IPS-18c (cell line): ENCODE data around the gene ARHGEF16.

Source experiments
- H3K4me3 ChIP-seq: 2 replicates; pipeline ENCODE4 v1.7.0; 2013; ENCODE audit warnings: low read depth, mild to moderate bottlenecking, low read length, moderate library complexity; ENCODE audit not compliant: insufficient read depth
- H3K9me3 ChIP-seq: one replicate; pipeline ENCODE4 v1.6.1; 2013; ENCODE audit warnings: mild to moderate bottlenecking, low read length, moderate library complexity; ENCODE audit not compliant: control insufficient read depth, insufficient read depth

ARHGEF16 gene

DNA sequence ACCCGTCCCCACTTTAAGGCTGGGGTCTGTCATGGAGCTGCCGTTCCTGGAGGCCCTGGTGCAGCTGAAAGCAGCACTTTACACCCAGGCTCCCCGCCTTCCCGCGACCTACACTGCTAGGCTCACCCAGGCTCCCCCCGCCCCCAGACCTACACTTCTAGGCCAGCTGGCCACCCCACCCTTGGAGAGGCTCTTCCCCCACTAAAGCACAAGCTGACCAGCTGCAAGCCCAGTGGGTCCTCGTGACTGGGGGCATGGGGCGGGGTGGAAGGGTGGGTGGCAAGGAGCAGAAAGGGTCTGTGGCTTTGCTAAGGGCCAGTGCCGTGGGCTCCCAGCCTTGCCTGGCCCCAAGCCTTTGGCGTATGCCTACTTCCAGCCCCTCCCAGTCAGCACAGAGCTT lies 9.7 kb upstream of the ARHGEF16 start:
- no peaks in the 10 kb centered on the region for H3K9me3 ChIP-seq
- H3K4me3 ChIP-seq = no peak overlapping the region

DNA sequence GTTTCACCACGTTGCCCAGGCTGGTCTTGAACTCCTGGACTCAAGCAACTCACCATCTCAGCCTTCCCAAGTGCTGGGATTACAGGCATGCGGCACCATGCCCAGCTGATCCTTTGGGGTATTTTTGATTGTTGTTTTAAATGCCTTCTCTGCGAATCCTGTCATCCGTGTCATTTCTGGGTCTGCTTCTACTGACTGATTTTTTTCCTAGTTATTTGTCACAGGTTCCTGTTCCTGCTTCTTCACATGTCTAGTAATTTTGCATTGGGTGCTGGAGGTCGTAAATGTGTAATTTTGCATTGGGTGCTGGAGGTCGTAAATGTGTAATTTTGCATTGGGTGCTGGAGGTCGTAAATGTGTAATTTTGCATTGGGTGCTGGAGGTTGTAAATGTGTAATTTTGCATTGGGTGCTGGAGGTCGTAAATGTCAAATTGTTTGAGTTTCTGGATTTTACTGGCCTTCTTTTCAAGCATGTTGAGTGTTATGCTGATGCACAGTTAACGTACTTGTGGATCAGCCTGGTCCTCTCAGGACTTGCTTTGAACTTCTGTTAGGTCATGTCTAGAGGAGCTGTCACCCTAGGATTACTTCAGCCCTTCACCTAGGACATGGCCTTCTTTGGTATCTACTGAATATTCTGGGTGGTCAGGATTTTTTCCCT lies 4.1 kb upstream of the ARHGEF16 start:
- no peaks in the 10 kb centered on the region for H3K9me3 ChIP-seq
- no peak overlapping the region for H3K4me3 ChIP-seq

DNA sequence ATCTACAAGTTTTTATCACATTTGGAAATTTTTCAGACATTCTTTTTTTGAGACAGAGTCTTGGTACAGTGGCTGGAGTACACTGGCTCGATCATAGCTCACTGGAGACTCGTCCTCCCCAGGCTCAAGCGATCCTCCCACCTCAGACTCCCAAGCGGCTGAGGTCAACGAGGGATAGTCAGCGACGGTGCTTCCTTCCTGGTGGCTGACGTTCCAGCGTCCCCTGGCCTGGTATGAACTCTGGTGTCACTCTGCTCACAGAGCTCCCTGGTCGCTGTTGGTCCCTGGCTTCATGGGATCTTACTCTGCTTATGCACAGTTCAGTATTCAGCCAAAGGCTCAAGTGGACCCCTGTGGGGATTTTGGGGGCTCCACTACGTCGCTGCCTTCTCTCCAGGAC lies 3.5 kb upstream of the ARHGEF16 start:
- no peaks in the 10 kb centered on the region for H3K9me3 ChIP-seq
- H3K4me3 ChIP-seq = no peak overlapping the region

DNA sequence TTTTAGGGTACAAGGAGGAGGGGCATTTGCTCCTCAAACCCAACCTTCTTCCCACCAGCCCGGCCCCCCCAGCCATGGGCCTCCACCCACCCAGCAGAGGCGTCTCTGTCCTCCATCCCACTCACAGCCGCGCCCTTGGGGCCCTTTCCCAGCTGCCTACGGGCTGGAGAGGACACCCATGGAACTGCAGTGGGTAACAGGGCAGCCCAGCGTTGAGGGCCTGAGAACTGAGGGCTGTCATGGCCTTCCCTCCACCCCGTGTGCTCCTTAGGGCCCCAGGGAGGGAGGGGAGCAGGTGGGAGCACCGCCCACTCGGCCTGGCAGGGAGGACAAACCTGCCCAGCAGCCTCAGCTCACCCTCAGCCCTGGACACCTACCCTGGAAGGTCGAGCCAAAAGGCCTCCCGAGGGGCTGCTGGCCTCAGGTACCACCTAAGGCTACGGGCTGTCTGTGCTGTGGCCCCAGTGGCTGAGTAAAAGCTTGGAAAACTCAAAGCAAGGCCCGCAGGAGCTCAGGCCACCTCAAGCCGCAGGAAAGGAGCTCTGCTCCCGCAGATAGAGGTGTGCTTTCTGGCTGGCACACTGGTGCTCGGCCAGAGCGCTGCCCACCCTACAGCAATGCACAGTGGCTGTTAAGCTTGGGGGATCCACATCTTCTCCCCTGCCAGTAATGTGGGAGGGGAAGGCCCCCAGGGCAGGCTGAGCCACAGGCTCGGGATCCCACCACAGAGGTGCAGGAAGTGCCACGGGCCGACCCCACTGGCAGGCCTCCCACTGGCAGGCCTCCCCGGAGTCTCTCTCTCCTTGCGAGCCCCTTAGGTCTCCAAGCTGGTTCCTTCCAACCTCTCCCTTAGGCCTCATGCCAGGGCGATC lies 2.2 kb upstream of the ARHGEF16 start:
- no peak overlapping the region for H3K4me3 ChIP-seq

DNA sequence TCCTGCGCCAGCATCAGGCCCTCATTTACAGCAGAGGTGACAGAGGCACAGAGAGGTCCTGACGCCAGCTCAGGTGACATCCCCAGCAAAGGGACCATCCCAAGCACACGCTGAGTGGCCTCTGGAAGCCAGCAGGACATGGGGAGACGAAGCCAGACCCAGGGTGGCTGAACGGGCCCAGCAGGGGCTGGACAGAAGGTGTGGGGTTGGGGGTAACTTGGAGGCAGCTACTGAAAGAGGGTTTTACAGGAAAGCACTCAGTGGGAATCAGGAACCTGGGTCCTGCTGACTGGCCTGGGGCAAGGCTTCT lies 1.6 kb upstream of the ARHGEF16 start:
- H3K9me3 ChIP-seq = no peaks in the 10 kb centered on the region
- H3K4me3 ChIP-seq = no peak overlapping the region

More for the DNA sequence above, 2.2 kb upstream of the ARHGEF16 start:
- H3K9me3 ChIP-seq = no peaks in the 10 kb centered on the region

DNA sequence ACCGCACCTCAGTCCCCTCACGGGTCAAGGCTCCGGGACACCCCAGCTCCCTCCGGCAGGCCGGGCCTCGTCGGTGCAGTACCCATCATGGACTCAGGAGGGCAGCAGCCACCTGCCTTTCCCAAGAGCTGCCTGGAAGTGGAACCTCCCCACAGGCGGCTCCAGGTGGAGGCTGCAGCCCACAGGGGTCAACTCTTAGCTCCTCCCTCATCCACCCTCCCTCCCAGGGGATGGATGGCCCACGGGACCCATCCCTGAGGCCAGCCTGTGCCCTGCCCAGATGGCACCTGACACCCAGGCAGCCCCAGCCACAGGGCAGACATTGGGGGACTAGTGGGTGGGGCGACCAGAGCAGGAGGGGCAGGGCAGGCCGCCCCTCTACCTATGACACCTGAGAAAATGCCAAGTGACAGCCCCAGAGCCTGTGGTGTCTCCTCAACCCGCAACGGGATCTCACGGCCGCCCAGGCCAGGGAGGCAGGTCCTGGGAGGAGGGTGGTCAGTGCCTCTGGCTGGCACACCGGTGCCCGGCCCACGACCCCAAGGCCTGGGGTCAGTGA lies 1.2 kb upstream of the ARHGEF16 start:
- no peak overlapping the region for H3K4me3 ChIP-seq
- no peaks in the 10 kb centered on the region for H3K9me3 ChIP-seq

DNA sequence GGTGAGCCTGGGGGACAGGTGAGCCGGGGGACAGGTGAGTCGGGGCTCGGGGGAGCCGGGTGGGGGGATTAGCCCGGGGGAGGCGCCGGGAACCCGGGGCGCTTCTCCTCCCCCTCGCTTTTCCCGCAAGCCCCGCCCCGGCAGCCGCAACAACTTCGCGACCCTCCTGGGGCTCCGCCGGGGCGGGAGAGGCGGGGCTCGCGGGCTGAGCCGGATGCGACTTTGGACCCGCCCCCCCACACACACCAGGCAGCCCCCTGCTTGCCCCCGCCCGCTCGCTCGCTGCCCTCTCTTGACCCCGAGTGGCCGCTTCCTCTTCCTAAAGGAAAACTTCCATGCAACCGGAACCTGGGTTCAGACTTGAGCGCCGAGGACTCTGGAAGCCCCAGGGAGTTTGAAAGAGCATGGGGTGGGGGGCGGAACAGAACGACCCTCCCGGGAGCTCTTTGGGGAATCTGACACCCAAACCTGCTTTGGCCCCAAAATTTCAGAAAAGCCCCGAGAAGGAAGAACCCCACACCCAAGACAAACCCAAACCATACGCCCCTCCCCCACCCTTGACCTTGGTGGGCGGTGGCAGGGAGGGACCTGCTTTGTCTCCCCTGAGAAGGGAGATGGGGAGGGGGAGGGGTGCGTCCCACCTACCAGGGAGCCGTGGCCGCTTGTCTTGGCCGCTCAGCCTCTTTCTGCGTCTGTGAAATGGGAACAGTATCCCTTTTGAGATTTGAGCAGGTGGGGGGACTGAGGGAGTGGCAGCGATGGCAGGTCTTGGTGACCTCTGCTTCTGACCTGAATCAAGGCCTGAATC lies 550 bp downstream of the ARHGEF16 start:
- no peaks in the 10 kb centered on the region for H3K9me3 ChIP-seq
- H3K4me3 ChIP-seq = peak overlapping the region; percentile 62

DNA sequence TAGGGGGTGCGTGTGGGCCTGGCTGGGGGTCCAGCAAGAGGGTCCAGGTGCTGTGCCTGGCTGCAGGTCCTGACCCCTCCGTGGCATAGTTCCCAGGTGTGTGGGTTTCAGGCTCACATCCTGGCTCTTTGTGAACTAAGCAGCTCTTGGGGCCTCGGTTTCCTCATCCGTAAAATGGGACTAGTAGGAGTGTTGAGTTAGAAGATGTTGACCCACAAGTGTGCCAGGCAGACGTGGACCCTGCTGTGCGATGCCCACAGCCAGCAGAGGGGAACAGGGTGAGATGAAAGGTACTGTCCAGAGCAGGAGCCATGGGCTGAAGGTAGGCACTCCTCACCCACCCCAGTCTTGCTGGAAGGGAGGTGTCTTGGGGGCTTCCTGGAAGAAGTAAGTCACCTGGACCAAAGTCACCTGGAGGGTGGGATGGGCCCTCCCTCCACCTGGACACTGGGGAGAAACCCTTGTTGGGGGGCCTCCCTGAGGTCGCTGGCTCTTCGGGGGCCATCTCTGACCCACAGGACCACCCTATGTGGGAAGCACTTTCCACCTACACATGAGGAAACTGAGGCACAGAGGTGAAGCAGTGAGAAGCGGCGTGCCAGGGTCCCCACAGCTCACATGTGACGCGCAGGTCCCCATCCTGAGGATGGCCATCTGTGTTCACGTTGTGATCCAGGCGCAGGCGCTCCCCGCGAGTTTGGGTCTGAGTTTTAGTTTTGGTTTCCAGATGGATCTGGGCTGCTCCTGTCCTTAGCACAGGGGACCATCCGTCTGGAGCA lies 1.4 kb downstream of the ARHGEF16 start:
- no peaks in the 10 kb centered on the region for H3K9me3 ChIP-seq
- H3K4me3 ChIP-seq = peak overlapping the region; percentile 62

DNA sequence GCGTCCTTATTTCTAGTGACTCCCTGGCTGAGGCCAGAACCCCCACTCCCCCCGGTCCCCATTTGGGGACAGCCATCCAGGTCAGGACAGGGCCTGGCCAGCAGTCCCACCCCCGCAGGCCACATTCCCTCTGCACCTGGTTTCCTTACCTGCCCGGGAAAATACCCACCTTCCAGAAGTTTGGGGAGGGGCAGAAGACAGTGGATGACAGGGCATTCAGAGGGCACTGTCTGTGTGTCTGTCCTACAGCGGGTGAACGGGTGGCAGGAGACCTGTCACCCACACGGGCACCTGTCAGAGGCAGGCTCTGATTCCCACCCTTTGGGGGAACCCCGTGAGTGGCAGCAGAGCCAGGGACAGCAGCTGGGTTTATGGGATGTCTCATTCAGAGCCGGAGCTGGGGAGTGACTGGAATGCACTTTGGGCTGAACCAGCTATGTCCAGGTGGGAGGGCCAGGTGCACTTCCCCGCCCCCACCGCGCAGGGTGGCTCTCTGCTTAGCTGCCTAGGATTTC lies 2.0 kb downstream of the ARHGEF16 start:
- H3K9me3 ChIP-seq = no peaks in the 10 kb centered on the region
- no peak overlapping the region for H3K4me3 ChIP-seq

DNA sequence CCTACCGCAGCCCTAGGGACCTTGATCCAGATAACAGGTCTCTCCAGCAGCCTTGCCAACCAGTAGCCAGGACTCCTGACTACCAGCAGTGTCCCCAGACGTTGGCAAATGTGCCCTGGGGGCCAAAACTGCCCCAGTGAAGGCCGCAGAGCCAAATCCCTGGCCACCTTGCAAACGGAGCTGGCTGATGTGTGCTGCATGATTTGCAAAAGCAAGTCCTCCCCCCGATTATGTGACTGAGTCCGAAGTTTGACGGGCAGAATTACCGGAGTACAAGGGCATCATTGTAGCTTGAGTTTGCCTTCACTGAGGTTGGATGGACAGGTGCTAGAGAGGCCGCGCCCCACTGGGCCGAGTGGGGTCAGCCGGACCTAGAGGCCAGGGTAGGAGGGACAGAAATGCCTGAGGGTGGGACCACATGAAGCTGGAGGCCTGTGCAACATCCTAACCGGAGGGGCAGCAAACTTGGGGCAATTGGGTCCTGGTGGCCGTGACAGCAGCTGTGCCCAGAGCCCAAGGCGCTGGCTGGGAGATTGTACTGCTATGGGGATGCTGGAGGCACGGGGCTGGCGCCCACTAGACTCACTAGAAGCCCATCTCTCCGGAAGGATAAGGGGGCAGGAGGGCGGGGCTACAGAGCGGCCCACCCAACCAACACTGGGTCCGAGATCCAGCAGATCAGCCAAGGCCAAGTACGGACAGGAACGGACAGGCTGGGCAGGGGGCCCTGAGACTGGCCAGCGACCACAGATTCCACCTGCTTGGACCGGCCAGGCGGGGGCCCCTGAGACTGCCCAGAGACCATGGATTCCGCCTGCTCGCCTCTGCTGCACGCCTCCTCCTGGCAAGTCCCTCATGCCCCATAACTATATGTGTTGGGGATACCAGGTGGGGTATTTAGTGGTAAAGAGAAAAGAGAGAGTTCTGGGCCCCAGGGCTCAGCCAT lies 2.8 kb downstream of the ARHGEF16 start:
- no peak overlapping the region for H3K4me3 ChIP-seq
- H3K9me3 ChIP-seq = no peaks in the 10 kb centered on the region

DNA sequence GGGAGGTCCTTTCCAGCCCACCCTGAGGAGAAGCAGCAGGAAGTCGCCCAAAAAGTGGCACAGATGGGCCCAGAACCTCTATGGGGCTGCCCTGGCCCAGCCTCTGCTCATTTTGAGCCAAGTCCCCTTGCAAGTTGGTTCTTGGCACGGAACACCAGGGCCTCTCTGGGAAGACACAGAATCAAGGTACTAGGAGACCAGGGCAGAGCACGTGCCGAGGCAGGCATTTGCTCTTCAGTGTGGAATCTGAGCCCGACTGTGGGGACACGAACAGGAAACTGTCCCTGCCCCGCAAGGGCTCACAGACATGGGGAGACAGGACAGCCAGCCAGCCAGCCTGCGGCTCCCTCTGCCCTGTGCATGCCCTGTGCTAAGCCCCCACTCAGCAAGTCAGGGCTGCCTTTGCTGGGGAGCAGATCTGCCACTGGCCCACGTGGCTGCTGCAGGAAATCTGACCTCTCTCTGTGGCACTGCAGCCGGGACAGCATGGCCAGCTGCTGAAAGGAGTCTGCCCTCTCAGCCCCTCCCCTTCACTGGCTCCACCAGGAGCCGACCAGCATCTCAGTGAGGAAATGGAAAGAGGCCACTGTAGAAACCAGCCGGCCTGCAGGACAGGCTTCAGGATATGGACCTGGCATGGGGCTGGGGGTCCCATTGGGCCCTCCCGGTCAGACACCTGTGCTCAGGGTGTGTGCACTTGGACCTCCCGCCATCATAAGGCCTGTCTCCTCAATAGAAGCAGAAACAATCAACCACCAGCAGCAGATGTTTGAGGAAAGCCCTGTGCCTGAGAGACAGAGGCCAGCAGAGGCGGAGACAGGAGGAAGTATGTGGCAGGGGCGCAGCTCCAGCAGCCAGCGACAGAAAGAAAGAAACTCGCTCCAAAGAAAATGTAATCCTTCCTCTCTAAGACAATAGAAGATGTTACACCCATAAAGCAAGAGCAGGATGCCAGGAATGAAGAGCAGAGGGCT lies 3.7 kb downstream of the ARHGEF16 start:
- Histone ChIP-seq H3K4me3 (no peak overlapping the region), H3K9me3 (no peaks in the 10 kb centered on the region)

DNA sequence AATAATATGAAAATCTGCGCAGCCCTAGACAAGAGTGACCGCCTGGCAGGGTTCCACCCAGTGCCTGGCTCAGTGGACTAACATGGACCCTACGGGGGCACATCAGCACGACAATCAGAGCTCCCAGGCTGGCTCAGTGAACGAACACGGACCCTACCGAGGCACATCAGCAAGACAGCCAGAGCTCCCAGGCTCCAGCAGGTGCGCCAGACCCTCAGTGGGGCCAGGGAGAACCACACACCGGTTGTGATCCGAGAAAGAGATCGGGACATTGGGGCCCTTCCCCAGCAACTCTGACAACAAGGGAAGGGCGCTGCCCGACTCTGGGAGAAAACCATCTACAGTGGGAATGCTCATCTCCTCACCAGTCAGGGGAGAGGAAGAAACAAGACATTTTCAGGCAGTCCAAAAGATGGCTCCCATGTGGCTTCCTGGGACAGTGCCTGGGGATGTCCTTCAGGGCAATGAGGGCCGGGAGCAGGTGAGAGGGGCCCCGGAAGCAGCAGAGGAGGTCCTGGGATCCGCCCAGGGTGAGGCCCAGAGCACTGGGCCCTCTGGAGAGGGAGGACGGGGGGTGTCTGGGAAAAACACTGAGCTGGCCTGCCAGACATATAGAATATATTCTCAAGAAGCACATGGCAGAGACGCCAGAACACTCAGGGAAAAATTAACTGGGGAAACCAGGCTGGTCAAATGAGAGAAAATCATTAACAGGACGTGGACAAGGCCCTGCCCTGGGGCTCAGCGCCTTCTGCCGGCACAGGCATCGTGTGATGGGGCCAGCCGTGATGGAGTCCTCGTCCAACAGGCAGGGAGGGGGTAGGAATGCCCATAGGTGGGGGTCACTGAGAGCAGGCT lies 4.8 kb downstream of the ARHGEF16 start:
- H3K4me3 ChIP-seq = no peak overlapping the region
- H3K9me3 ChIP-seq = no peaks in the 10 kb centered on the region

DNA sequence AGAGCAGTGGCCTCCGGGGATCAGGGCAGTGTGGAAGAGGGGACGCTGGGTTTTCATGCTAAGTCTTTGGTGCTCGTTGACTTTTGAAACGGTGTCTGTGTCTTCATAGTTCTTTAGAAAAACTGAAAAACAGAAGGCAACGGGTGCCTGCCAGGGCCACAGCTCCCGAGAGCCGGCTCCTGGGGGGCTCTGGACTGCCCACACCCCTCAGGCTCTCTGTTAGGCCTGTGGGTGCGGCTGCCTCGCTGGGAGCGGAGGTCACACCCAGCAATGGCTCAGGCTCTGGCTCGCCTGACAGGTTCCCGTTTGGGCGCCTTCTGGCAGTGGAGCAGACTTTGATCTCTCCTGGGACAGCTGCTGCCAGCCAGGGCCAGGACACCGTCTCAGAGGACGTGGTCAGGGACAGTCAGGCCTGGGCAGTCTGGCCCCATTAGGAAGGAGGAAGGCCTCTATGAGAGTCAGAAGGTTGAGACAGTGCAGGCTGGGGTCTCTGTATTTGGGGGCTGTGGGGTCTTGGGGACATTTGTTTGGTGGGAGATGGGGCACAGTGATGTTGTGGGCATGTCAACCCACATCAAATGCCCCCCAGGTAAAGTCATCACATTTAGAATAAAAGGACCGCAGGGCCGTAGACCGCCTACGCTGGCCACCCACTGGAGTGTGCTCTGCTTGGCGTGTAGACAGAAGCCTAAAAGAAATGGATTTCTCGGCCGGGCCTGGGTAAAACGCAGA lies 5.6 kb downstream of the ARHGEF16 start:
- H3K4me3 ChIP-seq = no peak overlapping the region
- no peaks in the 10 kb centered on the region for H3K9me3 ChIP-seq
